A673 (cell line): ENCODE results near the gene EAF1.

Experiments
- CTCF ChIP-seq: fragments of 300-800, 200-600 bp; sonication (generic); conservative IDR thresholded peaks from 2 replicates; pipeline ENCODE4 v1.5.1; 2017; ENCODE audit warnings: low read depth, mild to moderate bottlenecking, antibody characterized with exemption, low read length, moderate library complexity, mixed read lengths
- EZH2 ChIP-seq: fragments of 200-600 bp; sonication (generic); IDR thresholded peaks from 2 replicates; pipeline ENCODE4 v1.6.1; 2017; ENCODE audit warnings: borderline replicate concordance, low read depth, mild to moderate bottlenecking, mixed read lengths, antibody characterized with exemption, low read length; ENCODE audit not compliant: poor library complexity, severe bottlenecking

GRCh38 chr3:15488002-15488401 lies 60.6 kb downstream of the EAF1 start:
- TF ChIP-seq CTCF, result no peak
- no peak for TF ChIP-seq EZH2
